Sigmoid colon (tissue), 3 donors: ENCODE results near the gene GLS.

Experiments
- POLR2A ChIP-seq, 2 donors: fragments of 450-650 bp; IDR thresholded peaks; one replicate each; pipeline ENCODE4 v1.6.1; 2016; ENCODE audit warnings: antibody characterized with exemption in 2 of 2, mild to moderate bottlenecking in 2 of 2, moderate library complexity in 2 of 2
- TF ChIP-seq, protein P1 (sequence below), 4 experiments: fragments of 450-650 bp in 3 of 4; fragments of 200-600 bp in 1 of 4; IDR thresholded peaks; one replicate each; pipeline ENCODE4 v1.5.1; 2016 to 2019; ENCODE audit warnings: antibody characterized with exemption in 4 of 4, mild to moderate bottlenecking in 3 of 4, moderate library complexity in 2 of 4

DNA sequence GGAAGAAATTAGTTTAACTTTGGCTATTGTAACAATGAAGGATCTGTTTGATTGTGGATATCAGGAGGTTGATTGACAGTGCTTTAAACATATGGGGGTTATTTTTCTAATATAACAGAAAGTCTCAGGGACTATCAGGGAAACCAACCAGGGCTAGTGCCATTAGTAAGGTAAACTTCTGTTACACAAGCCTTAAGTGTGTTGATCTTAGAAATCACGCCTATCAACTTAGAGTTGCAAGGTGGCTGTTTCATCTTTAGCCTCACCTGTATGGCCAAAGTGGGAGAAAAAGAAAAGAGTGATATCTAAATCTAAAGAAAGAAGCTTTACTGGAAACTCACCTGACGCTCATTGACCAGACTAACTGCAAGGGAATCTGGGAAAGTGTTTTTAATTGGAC lies 62.1 kb downstream of the GLS start:
- TF ChIP-seq POLR2A (IDR thresholded peaks at IDR 0.05): no peak
- TF ChIP-seq, protein P1, sequence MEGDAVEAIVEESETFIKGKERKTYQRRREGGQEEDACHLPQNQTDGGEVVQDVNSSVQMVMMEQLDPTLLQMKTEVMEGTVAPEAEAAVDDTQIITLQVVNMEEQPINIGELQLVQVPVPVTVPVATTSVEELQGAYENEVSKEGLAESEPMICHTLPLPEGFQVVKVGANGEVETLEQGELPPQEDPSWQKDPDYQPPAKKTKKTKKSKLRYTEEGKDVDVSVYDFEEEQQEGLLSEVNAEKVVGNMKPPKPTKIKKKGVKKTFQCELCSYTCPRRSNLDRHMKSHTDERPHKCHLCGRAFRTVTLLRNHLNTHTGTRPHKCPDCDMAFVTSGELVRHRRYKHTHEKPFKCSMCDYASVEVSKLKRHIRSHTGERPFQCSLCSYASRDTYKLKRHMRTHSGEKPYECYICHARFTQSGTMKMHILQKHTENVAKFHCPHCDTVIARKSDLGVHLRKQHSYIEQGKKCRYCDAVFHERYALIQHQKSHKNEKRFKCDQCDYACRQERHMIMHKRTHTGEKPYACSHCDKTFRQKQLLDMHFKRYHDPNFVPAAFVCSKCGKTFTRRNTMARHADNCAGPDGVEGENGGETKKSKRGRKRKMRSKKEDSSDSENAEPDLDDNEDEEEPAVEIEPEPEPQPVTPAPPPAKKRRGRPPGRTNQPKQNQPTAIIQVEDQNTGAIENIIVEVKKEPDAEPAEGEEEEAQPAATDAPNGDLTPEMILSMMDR (IDR thresholded peaks at IDR 0.05): no peak
